NCI-H1417 (cell line): ENCODE results near the gene ARHGEF7.

Experiments used
- DNase-seq, 3 experiments: peaks; one replicate each; lab custom pipeline; 2025; lab: John Stamatoyannopoulos, UW

ARHGEF7 gene

GRCh38 chr13:111275995-111276618, 161.0 kb downstream of the ARHGEF7 start:
- no peak for DNase-seq

- DNase-seq = no peak
Observed at GRCh38 chr13:111278258-111278657, 163.1 kb downstream of the ARHGEF7 start.

- DNase-seq = no peak
Observed at GRCh38 chr13:111278743-111279652, 163.9 kb downstream of the ARHGEF7 start.

GRCh38 chr13:111280226-111280625, 165.1 kb downstream of the ARHGEF7 start:
- DNase-seq = no peak

- no peak for DNase-seq
Observed at GRCh38 chr13:111280681-111281585, 165.8 kb downstream of the ARHGEF7 start.

GRCh38 chr13:111281751-111282311, 166.7 kb downstream of the ARHGEF7 start:
- peak in 2 of 3 experiments; percentile 46 to 78 for DNase-seq

- DNase-seq = peak in 2 of 3 experiments; percentile 36 to 78
Observed at GRCh38 chr13:111282425-111282824, 167.3 kb downstream of the ARHGEF7 start.

- DNase-seq = peak in 1 of 3 experiments; percentile 18
Observed at GRCh38 chr13:111282997-111283396, 167.9 kb downstream of the ARHGEF7 start.

GRCh38 chr13:111283457-111283856, 168.3 kb downstream of the ARHGEF7 start:
- no peak for DNase-seq

GRCh38 chr13:111283991-111284390, 168.9 kb downstream of the ARHGEF7 start:
- no peak for DNase-seq

GRCh38 chr13:111284565-111284964, 169.5 kb downstream of the ARHGEF7 start:
- DNase-seq = no peak

GRCh38 chr13:111286162-111286561, 171.1 kb downstream of the ARHGEF7 start:
- DNase-seq = no peak

- no peak for DNase-seq
Observed at GRCh38 chr13:111286749-111287148, 171.6 kb downstream of the ARHGEF7 start.

- DNase-seq = no peak
Observed at GRCh38 chr13:111287201-111287600, 172.1 kb downstream of the ARHGEF7 start.

- peak in 1 of 3 experiments; percentile 43 for DNase-seq
Observed at GRCh38 chr13:111288276-111288675, 173.2 kb downstream of the ARHGEF7 start.

- DNase-seq = peak in 2 of 3 experiments; percentile 58 to 84
Observed at GRCh38 chr13:111289251-111289650, 174.1 kb downstream of the ARHGEF7 start.

GRCh38 chr13:111291908-111292307, 176.8 kb downstream of the ARHGEF7 start:
- no peak for DNase-seq

- peak in 2 of 3 experiments; percentile 10 to 81 for DNase-seq
Observed at GRCh38 chr13:111292710-111293485, 177.8 kb downstream of the ARHGEF7 start.

GRCh38 chr13:111295886-111296285, 180.8 kb downstream of the ARHGEF7 start:
- no peak for DNase-seq

GRCh38 chr13:111296417-111296816, 181.3 kb downstream of the ARHGEF7 start:
- DNase-seq = no peak
